SH-SY5Y (cell line): ENCODE data around the gene DNAJC1.

Experiments used
- GATA2 ChIP-seq: IDR thresholded peaks from 2 replicates; pipeline ENCODE4 v1.6.1; 2011; ENCODE audit warnings: mild to moderate bottlenecking, low read depth, low read length
- GATA3 ChIP-seq: IDR thresholded peaks from 2 replicates; pipeline ENCODE4 v1.6.1; 2011; ENCODE audit warnings: low read depth, mild to moderate bottlenecking, low read length, moderate library complexity

DNA sequence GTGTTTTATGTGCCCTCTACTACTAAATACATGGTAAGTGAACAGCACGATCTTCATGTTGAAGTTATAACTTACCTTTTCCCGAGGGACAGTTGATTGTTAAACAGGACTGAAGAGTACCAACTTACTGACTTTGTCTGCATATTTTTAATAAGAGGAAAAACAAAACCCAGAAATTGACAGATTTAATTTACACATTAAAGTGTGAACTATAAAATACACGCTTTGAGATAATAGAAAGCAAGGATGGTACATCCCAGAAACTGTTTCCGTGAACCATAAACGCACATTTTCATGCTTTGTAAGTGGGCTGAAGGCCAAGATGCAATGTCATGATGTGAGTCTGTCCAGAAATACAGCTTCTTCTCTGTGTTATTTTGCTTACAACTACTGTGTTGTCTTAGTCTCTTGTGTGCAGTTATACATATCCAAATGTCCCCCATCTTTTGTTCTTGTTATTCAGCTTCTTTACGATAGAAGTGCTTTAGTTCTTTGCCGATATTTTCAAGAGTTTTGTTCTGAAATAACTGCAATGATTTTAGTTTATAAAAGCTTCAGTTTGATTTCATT is 279.4 kb downstream of the DNAJC1 start:
- TF ChIP-seq GATA2 (no peak), GATA3 (no peak)
